GM15510 (cell line): ENCODE data around the gene PHACTR1.

Source experiments
- POLR2A ChIP-seq: IDR thresholded peaks from 3 replicates; pipeline ENCODE4 v1.6.1; 2011; ENCODE audit warnings: borderline replicate concordance; ENCODE audit not compliant: insufficient read length; ENCODE audit errors: extremely low read depth

PHACTR1 gene

DNA sequence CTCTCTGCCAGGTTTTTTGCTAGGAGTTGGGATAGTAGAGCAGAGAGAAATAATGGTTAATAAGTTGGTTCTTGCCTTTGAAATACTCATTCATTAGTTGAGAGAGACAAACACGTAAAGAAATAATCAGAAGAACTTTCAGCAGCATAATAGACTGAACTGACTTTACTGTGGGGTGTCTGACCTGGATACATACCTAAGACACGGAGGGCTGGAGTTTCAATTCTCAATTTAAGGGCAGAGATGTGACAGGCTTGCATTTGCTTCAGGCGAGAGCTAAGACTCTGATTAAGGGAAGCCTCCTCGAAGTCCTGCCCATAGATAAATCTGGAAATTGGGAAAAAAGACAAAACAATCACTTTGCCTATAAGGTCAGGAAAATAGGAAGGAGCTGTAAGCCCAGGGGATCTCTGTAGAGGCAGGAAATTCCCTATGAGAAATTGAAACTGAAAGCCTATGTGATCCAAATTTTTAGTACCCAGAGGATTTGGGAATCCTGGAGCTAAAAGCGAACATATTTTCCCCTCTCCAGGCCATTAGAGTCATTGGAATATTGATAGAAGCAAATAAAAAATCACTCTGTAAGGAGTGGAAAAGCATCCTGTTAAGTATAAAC is 276.8 kb downstream of the PHACTR1 start:
- no peak for TF ChIP-seq POLR2A

- TF ChIP-seq POLR2A = no peak
These were observed 278.9 kb downstream of the PHACTR1 start for GRCh38 chr6:12995419-12995818.

DNA sequence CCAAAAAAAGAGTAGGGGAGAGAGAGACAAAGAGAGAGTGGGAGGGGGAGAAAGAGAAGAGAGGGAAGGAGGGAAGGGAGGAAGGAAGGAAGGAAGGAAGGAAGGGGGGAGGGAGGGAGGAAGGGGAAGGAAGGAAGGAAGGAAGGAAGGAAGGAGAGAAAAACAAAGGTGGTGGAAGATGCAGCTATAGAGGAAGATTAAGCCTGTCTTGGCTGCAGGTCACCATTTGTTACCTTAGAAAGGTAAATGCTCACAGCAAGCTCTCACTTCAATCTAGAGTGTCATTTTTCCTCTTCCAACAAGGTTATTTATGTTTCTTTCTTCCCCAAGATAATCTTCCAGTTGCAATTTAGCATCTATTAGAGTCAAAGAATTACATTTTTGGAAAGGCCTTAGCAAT is 284.0 kb downstream of the PHACTR1 start:
- TF ChIP-seq POLR2A = no peak

DNA sequence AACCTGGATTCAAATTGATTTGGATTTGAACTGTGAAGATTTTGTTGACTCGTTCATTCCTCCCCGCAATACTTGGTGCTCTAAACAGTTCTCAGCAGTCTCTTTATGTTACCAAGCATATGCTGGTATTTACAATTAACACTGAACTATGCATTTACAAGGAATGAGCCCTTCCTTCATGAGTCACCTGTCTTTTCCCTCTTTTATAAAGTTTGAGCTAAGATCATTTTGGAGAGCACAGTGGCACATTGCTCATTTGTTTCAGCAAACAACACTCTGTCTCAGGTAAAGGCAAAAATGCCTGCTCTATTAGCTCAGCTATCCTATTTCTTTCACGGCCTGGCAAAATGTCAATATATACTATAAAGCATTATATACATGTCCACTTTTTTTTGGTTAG is 285.4 kb downstream of the PHACTR1 start:
- TF ChIP-seq POLR2A = no peak

GRCh38 chr6:13004601-13005000 is 288.0 kb downstream of the PHACTR1 start:
- TF ChIP-seq POLR2A = no peak

DNA sequence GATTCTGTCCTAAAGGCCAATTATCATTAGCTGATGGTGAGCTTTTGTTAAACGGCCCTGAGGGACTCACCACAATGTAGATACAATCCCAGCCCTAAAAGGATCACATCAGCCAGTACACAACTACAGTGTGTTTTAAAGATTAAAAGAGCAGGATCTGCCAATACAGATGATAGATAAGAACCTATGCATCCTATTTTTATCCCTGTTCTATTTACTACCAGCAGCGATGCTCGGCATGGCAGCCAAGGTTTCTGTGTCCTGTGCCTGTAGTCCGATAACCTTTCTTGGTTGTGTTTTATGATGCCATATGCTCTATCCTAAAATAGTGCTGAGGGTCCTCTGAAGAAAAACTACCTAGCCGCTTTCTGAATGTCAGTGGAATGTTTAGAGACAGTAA is 289.4 kb downstream of the PHACTR1 start:
- no peak for TF ChIP-seq POLR2A

GRCh38 chr6:13006578-13007300 is 290.2 kb downstream of the PHACTR1 start:
- TF ChIP-seq POLR2A = no peak

- no peak for TF ChIP-seq POLR2A
These were observed 291.2 kb downstream of the PHACTR1 start for GRCh38 chr6:13007744-13008143.

DNA sequence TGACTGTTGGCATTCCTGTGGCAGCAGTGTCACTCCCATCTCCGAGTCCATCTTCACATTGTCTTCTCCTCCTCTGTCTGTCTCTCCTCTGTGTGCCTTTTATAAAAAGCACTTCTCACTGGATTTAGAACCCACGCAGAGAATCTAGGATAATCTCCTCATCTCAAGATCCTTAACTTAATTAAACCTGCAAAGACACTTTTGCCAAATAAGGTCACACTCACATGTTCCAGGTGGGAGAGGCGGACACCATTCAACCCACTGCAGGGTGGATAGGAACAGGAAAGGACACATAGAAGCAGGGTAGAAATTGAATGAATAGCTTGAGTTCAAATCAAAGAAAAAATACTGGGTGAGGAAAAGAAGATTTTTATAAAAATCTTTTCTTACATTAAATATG is 292.5 kb downstream of the PHACTR1 start:
- TF ChIP-seq POLR2A = no peak

DNA sequence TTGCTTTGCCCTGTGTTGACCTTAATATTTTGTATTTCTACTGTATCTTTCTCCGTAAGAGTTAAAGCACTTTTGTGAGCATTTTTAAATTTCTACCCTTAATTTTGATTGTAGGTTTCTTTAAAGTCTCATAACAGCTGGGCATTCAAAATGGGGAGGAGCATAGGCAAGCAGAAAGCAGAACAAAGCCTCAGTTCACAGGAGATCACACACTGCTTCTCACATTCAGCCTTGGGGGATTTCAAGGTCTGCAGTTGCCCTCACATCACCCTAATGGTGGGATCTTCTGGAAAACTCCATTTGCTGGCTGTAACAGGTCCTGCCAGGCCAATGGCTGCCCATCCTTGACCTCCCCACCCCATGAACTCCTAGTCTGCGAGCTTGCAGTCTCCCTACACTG is 292.9 kb downstream of the PHACTR1 start:
- TF ChIP-seq POLR2A = no peak

DNA sequence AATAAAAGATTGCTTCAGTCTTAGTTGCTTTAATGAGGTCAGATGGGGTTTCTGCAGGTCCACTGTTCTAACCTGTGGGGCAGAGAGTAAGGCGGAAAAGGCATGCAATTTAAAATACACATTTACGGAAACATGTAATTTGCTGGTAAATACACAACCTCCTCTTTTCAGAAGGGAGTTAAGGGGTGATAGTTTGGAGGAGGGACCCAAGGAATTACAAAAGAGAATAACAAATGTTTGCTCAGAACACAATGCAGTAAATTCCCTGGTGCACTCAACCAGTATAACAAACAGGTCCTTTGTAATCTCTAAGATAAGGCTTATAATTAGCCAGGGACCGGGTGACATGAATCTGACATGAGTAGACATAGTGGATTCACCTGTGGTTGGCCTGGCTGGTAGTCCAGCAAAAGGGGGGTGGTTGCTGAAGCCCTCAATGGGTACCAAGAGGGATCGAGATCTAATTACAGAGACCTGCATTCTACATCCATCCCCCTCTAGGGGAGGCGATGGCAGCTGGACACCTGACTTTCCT is 295.1 kb downstream of the PHACTR1 start:
- TF ChIP-seq POLR2A = no peak

DNA sequence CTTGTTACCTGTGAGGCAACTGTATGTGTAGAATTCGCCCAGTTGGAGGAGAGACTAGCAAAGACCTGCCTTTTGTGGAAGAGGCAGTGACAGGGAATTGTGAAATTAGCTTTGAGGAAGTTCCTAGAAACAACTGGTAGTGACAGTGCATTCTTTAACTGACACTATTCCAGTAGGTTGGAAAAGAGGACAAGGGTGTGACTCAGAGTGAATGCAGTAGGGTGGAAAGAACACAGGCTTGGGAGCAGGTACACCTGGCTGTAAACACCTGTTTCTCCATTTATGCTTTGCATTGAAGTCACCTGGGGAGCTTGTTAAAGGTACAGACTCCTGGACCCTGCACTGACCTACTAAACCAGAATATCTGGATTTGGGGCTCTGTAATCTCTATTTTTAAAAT is 295.7 kb downstream of the PHACTR1 start:
- no peak for TF ChIP-seq POLR2A

DNA sequence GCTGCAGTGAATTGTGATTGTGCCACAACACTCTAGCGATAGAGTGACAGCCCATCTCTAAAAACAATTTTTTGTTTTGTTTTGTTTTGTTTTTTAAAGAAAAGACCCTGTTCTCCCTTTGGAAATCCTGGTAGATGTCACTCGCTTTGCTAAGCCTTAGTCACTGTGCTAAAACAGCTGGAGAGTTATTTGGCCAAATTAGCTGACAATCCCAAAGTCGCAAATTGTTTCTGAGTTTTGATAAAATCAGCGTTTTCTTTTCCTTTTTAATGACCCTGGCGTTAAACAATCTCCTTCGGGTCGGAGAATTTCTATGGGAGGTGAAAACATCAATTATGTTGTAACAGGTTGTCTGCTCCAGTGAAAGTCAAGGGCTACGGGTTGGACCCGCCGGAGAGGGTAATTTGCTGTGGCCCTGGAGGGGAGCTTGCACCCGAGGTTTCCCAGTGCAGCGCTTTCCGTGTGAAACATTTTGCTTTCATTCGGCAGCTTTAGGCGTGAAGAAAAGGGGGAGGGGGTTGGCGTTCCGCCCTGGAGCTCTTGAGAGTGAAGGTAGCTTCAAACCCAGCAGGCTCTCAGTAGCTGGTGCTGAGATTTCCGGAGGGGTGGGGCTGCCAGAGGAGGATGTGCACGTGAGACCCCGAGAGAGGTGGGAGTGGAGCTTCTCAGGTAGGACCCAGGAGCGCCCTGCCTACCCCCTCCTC is 296.6 kb downstream of the PHACTR1 start:
- TF ChIP-seq POLR2A = no peak

DNA sequence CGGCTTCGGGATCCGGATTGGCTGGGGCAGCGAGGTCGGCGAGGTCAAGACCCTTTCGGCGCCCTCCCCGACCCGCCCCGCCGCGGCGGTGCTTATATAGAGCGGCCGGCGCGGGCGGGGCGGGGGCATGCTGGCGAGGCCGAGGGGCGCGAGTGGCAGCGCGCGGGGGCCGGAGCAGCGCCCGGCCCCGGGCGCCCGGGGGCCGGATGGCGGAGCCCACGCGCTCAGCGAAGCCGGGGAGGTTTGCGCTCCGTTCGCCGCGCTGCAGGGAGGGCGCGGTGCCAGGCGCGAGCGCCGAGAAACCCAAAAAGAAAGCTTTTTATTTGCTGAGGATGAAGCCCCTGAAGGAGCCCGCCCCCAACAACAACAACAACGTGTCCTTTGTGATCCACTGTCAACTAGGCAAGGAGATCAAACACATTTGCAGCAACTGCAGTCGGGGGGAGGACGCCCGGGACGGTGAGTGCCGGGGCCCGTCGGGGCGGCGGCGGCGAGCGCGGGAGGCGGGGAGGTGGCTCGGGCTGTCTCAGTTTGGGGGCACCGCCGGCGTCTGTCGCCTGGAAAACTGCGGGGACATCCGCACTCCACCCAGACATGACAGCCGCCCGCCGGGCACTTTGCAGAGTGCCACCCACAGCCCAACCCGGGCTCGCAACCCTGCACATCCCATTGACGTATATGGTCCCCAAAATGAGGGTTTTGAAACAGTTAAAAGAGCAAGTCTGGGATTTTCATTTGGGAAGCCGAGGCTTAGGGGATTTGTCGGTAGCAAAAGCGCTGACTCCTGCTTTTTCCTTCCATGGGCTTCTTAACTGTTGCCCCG is 297.3 kb downstream of the PHACTR1 start:
- no peak for TF ChIP-seq POLR2A
